ENCODE measurements around the gene RYR3.

The RYR3 gene

DNA sequence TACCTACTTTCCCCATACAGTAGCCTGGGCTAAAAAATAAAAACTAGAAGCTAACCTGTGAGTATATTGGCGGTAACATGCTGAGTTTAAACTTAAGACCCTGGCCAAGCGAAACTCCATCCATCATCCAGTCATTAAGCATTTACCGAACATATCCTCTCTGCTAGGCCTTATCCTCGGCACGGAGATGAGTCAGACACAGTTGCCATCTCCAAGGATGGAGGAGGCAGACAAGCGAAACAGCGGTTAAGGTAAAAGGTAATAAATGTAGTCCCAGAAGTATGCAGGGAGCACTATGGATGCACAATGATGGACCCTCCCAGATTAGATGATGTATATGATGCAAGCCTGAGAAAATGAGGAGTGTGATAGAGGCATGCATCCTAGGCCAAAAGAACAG lies 143.6 kb downstream of the RYR3 start:
- no peak for DNase-seq

DNA sequence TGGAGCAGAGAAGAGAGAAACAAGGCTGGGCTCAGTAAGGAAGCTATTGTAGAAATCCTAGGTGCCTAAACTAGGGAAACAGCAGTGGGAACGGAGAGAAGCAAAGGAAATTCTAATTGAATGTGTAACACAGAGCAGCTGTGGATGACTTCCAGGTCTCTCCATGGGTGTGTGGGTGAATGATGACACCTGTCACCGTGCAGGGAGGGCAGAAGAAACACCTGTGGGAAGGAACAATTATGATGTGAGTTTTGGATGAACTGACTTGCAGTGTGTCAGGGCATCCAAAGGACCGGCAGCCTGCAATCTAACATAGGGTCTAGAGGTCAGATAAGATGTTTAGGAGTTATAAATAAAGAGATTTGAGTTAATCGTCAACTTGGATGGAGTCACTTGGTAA lies 144.2 kb downstream of the RYR3 start:
- DNase-seq, result no peak

DNA sequence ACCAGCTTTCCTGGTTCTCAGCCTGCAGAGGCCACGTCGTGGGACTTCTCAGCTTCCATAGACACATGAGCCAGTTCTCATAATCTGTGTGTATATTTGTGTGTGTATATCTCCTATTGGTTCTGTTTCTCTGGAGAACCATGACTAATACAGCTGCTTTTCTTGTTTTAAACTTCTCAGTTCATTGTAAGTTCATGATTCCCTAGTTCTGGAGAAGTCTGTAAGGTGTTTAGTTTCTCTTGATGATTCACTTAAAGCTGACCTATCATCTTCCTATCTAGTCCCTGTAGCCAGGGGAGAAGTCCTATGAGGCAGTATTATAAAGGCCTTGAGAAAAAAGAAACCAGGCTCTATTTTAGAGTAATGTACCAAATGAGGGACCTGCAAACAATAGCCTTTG lies 147.7 kb downstream of the RYR3 start:
- no peak for DNase-seq

DNA sequence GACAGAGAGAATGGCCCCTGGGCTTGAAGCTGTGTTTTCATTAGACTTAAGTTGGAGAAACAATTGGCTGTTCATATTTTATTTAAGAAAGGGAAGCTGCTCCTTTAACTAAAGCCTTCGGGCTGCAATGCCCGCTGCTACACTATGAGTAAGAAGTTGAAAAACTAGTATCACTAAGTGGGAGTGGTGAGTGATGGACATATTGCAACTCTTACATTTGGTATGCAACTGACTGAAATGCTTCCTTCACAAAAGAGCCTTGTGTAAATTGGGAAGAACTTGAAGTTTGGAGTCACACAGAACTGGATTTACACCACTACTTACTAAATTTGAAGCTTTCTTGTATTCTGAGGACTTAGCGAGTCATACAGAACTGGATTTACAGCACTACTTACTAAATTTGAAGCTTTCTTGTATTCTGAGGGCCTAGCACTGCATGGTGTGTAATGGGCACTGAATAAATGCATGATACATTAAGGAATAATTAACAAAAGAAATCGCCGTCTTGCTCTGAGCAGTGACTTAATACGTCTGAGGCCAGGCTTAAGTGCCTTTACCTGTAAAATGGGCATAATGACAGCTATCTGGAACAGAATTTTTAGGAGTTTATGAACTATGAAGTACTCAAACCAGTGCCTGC lies 149.5 kb downstream of the RYR3 start:
- no peak for DNase-seq

DNA sequence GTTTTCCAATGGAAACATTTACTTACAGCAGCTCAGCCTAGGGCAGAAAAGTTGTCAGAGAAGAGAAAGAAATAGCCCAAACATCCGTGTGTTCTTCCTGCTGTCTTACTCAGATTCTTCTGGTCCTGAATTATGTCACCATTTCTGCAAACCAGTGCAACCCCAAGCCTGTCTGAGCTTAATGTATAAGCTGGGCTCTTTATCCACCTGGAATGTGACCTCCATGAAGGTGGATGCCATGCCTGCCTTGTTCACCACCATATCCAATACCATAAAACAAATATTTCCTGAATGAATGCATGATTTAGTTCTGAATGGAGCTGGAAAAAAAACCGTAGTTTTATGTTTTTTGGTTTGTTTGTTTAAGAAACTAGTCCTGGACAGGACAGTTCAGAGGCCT lies 150.9 kb downstream of the RYR3 start:
- no peak for DNase-seq

DNA sequence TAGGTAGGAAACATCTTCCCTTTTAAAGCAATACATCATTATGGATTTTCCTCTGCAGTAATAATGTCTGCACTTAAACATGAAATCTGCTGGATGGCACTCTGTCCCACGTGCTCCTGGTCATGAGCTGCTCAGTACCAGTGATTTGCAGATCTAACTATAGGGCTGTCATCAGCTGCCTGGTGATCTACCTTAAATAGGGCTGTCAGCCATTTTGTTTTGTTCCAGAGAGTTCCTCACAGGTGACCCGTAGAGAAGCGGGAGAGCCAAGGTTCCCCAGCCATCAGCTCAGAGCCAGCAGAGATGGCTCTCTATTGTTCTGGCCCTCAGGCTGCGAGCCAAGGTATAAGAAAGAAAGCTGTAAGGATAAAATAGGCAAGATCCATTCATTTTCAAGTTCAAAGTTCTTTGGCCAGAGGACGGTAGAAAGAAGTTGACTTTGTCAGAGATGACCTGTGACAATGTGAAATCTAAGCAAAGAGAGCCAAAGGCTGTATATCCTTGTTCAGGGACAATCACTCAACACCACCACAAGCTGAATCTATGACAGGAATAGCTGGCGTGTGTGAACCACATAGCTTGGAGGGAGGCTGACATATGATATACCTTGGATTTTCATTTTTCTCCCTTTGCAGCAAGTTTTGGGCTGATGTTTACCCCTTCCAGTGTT lies 156.5 kb downstream of the RYR3 start:
- no peak for DNase-seq

DNA sequence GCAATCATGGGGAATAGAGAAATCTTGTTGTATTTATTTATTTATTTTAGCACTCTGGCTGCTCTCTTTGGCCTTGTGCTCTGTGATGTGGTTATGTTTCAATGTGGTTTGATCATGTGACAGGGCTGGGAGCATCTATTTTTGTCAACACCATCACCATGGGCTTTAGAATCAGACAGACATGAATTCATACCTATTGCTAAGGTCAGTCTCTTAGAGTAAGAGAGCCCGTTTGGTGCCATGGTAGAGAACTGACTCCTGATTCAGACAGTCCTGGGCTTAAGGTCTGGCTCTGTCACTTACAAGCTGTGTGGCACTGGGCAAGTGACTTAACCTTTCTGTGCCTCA lies 157.0 kb downstream of the RYR3 start:
- no peak for DNase-seq

DNA sequence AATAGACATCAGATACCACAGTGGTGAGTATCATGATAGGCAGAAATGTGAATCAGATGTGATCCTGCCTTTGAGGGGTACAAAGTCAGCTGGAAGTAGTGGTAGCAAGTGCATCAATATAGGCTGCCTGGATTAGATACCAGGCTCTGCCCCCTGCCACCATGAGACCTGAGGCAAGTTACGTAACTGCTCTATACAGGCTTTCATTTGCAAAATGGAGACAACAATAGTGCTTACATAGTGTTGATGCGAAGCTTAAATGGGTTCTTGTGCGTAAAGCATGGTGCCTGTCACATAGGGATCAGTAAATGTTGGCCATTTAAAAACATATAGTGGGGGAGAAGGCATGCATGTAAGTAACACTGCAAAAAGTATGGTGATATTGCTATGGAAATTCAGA lies 158.0 kb downstream of the RYR3 start:
- DNase-seq, result no peak

DNA sequence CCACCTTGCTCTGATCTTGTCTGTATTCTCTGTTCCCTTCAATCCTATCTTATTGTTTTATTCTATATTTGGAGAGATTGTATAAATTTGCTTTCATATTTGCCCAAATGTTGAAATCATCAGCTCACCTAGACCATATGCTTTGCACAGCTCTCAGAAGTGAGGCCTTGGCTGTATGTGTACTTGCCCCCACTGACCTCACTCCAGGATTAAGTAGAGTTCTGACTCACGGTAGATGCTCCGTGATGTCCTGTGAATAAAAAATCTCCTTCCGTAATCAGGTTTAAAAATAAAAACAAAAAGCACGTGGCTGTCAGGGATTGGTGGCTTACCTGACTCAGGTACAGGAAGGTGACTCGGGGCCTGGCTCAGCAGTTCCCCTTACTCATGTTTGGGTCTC lies 162.2 kb downstream of the RYR3 start:
- DNase-seq, result no peak

DNA sequence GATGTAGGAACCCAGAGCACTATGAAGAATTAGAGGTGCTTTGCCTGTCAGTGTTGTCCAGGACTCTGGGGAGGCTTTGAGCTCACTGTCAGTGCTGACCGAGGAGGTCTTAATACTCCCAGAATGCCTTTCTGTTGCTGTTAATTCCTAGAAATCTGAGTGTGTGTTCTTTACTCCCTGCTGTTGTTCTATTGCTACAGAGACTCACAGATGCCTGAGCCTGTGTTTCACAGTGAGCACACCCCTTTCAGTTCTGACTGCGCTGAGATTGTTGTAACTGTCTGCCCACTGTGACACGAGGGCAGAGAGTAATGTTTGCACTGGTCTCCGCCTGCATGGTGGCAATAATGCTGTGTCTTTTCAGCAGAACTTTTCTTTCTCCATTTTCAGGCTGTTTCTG lies 162.9 kb downstream of the RYR3 start:
- DNase-seq, result no peak

DNA sequence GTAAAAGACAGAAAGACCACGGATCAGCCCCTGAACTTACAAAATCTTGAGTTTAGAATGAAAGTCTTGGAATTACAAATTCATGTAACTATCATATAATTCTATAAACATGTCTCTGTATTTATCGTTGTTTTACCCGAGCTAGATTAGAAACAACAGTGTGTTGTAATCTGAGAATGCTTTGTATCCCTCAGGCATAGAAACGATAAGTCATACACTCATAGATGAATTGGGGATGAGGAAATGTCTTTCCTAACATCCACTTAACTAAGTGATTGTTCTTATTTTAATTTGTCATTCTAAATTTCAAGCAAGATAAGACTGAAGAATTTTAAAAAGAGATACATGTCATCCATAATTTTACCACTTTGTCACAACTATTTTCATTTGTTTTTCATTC lies 165.3 kb downstream of the RYR3 start:
- DNase-seq, result no peak

DNA sequence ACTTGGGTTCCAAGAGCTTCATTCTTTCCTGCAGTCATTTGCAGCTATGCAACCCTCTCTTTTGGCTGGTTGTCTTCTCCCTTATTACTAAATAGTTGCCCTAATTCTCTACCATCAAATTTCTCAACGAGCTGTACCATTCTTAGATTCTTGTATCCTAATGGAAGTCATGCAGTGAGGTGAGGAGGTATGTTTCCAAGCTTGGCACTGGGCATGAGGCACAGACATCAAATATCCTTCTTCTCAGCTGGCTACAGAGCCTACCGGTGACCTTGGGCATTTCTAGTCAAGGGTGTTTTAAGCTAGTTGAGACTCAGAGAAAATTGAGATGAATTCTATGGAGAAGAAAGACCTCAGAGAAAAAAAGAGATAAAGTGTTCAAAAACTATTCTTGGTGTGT lies 166.1 kb downstream of the RYR3 start:
- DNase-seq, result no peak

DNA sequence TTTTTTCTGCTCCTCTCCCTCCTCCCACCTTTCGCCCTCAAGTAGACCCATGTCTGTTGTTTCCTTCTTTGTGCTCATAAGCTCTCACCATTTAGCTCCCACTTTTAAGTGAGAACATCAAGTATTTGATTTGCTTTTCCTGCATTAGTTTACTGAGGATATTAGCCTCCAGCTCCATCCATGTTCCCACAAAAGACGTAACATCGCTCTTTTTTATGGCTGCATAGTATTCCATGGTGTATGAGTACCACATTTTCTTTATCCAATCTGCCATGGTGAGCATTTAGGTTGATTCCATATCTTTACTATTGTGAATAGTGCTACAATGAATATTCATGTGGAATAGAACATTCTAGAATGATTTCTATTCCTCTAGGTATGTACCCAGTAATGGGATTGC lies 178.6 kb downstream of the RYR3 start:
- DNase-seq, result no peak

DNA sequence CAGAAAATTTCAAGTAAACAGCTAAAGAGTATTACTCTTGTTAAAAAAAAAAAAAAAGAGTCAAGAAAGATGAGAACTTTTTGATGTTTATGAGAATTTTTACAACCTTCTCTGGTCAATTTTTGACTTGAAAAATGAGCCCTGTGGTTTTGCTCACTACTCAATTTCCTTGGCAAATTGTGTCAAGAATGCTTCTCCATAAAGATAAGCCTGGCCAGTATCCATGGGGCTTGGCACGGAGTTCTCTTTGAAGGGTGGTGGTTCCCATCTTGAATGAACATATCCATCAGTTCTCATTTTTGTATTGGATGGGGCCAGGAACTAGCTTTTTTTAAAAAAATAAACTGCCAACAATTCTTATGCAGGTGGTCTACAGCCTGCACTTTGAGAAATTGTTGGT lies 179.9 kb downstream of the RYR3 start:
- DNase-seq, result no peak

DNA sequence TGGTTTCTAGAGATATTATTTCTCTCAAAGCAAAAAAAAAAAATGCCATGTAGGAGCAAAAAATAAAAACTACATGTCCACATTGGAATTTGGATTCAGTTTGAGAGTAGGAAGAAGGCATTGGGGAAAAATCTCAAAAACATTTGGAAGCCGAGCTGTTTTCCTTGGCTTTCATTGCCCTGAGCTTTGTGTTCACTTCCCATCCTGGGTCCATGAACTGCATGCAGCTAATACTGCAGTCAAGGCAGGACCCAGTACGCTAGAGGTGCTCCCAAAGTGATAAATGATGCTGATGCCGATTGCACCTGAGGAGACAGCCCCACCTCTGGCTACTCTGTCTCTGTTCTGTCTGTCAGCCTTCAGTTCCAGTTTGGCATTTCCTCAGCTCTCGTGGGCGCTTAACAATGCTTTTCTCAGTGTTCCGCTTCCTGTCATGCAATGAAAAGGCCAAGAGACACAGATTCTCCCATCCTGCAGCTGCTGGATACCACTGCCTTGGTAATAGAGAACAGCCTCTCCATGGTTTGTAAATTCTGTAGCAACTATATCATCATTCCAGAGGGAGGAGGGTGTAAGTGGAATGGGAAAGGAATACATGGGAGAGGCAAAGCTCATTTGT lies 181.8 kb downstream of the RYR3 start:
- DNase-seq, result peak; percentile 24

DNA sequence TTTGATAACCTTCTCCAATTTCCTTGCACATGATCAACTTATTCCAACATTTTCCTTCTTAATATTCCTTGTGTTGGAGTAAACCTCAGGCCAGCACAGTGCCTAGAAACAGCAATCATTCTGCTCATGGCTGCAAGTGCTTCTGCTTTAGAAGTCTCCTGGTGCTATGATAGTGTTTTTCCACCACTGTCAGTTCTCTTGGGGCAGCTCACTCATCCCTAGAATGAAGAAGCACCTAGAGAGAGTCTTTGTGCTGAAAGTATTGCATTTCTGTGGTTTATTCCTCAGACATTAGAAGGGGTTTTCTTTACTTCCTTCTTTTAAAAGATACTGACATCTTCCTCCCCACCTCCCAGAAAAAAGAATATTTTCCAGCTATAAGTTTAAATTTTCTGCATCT lies 183.5 kb downstream of the RYR3 start:
- no peak for DNase-seq

DNA sequence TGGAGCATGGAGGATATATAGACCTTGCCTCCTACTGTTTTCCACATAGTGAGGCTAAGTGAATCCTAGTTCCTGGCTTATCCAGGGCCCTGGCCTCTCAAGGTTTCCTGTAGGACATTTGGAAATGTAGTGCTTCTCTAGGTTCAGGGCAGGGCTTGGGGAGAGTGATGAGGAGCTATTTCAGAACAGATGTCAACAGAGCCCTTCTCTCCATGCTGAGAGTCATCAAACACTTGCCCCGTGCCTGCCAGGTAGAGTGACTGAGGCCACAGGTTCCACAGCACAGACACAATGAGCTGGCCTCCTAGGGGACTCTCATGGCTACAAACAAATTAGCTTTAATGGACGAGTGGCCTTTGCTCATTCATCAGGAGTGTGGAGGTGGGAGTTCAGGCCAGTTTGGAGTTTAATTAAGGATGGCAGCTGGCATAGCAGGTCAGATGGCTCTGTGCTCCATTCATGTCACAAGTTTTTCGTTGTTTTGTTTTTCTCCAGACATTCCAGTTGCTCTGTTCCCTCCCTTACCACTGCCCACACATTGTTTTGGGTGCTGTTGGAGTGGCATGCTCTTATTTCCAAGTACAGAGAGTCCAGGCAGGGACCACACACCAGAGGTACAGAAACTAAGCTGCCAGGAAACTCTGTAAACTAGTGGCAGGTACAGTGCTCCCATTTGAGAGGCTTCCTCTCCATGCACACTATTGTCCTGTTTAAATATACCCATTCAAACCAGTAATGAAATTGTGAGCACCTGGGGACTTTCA lies 189.8 kb downstream of the RYR3 start:
- no peak for DNase-seq

DNA sequence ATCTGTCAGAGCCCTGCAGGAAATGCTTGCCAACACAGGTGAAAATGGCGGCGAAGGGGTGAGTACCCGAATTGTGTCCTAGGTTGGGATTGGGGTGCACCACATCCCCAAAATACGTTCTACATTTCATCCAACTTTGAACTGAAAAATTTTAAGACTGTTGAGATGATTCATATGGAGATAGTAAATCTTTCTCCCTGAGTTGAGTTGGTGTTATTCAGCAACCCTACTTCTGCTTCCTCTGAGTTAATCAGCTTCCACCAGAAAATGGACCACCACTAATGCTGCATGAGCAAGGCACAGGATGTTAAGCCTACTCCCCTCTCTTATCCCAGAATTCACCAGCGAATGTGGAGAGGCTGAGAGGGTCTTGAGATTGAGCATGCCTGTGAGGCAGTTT lies 192.9 kb downstream of the RYR3 start:
- no peak for DNase-seq

DNA sequence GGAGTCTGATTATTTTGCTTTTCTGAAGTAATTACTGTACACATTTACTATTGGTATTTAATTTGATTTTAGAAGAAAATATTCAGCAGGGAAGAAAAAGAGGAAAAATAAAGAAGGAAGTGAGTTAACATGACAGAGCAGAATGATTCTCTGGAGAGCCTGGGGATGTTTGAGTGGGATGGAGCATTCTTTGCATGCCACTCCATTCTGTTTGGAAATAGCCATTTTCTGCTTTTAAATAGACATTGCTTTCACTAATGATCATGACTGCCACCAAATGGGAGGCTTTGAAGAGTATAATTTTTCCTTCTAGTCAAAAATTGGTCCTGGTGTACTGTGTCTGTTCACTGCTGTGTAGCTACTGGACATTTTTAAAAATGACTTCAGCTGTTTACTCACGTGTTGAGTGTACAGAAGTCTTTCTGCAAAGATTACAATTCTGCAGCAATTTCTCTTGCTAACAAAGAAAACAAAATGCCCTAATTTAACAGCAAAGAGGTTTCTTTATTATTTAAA lies 196.1 kb downstream of the RYR3 start:
- no peak for DNase-seq

DNA sequence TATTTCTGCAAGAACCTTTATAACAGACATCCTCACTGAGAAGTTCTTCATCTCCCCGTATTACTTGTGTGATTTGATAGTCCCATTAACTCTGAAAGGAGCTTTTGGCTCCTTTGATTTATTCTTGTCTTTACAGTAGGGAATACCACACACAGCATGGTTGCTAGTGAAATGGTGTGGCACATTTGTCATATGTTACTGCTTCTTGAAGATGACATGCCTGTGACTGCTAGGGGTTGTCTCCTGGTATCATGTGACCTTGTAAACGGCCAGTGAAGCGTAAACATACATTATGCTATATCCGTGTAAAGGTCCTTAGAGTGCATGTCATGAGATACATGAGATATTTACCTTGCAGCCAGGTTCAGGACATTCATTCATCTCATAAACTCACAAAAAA lies 197.9 kb downstream of the RYR3 start:
- DNase-seq, result no peak

DNA sequence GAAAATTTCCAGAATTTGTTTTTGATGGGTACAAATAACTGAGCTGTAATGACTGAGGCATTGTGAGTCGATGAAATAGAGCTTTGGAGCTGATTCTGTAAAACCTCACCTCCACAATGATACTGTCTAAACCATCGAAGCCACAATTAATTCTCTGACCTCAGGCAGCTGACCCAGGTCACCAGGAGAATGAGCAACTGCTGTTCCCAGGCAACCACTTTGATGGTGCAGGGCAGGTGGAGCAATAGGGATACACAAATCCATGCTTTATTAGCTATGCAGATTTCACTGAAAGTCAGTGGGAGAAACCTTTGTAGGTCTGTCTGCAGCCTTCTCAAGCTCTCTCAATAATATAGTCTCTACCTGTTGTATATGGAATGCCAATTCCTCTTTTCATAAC lies 204.4 kb downstream of the RYR3 start:
- no peak for DNase-seq

DNA sequence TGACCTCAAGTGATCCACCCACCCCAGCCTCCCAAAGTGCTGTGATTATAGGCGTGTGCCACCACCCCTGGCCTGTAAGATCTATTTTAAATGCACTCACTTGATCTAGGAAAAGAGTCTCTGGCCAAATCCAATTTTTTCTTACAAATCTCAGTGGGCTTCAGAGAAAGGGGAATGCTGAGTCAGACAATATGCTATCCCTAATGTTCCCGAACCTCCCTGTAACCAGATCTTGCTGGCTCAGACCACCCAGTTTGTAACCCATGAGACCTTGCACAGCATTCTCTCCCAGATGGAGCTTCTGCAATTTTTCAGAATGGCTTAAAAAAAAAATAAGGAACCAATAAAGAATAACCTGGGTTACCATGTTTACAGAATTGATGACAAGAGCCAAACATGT lies 205.8 kb downstream of the RYR3 start:
- no peak for DNase-seq

DNA sequence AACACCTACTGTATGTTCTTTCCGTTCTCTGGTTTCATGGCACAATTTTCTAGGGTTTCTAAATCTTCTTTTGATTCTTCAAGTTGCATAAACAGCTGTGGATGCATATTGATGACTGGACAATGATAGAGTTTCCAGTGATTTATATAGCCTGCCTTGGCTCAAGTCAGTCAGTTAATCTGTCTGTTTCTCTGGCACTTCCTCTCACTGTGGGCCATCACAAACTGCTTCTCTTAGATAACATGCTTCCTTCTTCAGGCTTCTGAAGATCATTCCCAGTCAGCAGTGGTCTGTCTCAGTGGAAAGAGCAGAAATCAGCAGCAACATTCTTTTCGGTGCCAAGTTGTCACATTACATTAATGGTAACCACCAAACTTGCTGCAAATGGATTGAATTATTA lies 207.2 kb downstream of the RYR3 start:
- DNase-seq, result no peak

DNA sequence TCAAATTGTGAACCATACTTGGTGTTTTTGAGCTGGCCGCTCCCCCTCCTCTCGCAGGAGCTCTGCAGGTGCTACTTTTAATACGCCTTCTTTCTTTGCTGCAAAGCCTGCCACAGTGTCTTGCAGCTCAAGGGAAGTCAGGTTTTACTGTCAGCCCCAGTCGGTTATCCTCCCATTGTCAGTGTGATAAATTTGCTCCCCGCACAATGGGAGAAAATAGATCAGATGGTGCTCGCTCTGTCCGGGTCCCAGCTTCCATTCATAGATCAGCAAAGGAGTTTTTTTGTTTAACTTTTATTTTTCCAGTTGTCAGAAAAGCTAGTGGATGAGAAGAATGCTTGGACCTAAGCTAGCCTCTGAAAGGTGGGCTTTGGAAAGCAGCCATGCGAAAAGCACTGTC lies 207.7 kb downstream of the RYR3 start:
- no peak for DNase-seq
